GM18508 (cell line): ENCODE results near the gene PUDP.
"Not testable (repeated sequence)": the region's sequence is repeated elsewhere in the genome, so short reads cannot be mapped to it uniquely, and the experiment has no call there.

Experiments used
- ATAC-seq: cut with Tn5 transposase; IDR thresholded peaks from one replicate; pipeline ENCODE4 v1.9.1; 2021; ENCODE audit warnings: moderate number of reproducible peaks; ENCODE audit not compliant: insufficient read depth, unreplicated experiment

The PUDP gene

DNA sequence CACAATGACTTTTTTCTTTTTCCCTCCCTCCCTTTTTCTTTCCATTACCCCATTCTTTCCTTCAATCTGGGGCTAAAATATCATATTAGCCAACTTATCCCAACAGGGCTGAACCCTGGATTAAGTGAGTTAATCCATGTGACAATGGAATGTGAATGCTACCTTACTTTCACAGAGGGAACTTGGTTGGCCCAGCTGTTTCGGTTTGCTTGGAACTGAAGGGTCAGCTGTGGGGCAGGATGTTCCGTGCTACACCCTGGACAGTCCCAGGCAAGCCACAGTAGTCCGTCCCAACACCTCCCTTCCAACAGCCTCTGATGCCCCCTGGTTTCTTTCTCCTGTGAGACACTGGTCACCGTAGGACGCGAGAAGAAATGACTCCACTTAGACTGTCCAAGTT is 95.4 kb downstream of the PUDP start:
- no peak for ATAC-seq

DNA sequence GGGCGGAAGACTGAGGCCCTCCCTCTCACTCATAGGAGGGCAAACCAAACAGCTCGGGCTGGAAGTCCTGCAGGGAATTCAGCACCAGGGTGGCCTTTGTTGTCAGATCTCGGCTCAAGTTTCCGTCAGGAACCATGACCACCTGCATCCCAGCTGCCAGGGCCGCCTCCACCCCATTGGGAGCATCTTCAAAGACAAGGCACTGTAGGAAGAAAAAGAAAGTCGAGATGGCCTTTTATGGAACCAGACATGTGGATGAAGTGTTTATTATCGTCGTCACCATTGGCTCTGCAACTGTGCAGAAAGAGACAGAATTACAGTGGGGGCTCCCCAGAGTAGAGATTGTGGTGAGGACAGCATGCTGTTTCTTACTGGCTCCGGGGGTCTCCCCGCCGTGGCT is 97.7 kb downstream of the PUDP start:
- ATAC-seq: no peak

DNA sequence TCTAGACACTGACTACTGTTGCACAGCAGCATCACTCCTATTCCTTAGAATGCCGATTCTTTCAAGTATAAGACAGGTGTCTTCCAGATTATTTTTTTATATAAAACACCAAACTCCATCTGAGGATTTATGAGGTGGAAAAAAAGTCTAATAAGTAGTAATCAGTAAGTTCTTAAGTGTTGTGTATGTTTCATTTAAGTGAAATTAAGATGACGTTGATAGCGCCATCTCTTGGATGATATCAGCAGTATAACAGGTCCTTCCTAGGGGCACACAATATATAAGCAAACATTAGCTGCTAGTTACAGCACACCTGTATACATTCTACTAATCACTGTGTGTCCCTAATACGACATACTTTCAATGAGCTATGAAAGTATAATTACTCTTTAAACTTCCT is 100.0 kb downstream of the PUDP start:
- ATAC-seq: no peak

DNA sequence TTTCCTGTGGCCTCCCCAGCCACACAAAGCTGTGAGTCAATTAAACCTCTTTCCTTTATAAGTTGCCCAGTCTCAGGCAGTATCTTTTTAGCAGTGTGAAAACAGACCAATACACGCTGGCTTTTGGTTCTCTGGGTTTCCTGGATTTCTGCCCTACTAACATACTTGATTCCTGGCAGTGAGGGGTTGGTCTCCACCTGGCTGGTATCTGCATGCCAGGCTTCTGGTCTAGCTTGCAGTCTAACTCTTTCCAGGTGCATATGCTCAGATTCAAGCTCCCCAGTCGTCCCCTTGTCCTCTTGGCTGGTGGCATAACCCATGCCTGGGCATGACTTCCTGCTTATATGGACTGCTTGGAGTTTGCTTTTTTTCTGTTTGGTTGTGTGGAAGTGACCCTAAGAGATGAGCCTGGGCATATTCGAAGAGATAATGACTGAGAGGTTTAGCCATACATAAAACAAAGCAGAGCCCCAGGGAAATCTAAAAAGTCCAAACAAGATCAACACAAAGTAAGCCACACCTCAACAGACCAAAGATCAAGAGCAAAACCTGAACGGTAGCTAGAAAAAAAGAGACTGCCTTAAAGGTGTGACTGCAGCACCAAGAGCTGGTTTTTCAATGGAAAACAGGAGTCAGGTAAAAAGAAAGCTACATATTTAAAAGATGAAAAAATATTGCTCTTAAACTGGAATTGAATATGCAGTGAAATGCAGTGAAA is 102.6 kb downstream of the PUDP start:
- no peak for ATAC-seq

DNA sequence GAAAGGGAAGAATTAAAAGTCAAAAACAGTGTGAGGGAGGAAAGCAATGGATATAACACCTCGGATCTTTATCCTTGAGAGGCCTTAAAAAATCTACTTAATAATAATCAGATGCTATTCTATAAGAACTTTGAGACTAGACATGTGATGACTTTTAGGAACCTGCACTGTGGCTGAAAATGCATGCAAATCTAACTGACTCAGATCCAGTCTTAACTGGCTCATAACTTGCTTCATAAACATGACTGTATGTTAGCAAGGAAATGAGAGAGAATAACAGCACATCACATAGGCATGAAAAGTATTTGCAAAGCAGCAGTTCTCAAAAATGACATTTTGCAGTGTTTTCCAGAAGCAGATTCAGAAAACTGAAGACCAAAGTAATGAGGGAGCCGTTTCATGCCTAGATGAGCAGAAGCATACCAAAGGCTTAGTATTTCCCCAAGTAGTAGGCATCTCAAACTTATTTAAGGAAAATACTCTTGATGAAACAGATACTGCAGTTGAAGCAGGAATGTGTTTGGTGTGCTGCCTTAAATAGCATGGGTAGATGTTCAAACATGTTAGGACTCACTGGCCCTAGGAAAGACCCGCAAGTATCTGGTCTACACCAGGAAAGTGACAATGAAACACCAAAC is 104.0 kb downstream of the PUDP start:
- not testable (repeated sequence) for ATAC-seq

DNA sequence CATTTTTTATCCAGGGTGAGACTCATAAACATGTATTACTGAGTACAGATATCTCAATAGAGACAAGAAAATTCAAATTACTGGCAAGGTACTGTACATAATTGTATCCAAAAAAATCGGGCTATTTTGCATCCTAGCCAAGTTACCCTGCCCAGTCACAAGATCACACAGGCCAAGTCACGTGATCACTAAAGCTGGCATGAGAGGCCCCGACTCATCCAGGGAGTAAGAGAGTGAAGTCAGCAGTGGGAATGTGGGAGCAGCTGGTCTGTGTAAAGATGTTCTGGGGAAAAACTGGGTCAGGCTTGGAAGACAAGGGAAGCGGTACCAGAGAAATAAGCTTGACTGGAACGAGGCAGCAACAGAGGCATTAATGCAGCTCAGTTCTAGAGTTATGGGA is 119.7 kb downstream of the PUDP start:
- ATAC-seq: no peak

DNA sequence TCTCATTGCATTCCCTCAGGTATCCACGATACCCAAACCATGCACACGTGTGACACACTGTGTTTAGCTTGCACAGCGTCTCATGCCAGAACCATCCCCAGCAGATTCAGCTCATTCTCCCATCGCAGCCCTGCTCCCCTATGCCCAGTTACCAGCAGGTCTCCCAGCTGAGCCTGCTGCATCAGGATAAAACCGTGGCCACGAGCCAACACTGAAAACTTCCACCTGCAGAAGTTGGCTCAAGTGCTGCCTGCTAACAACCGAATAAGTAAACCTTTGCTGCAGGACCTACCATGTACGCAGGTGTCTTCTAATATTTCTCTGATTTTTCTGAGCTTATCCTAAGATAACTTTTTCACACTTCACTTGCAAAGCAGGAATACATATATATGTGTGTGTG is 120.9 kb downstream of the PUDP start:
- ATAC-seq: no peak

DNA sequence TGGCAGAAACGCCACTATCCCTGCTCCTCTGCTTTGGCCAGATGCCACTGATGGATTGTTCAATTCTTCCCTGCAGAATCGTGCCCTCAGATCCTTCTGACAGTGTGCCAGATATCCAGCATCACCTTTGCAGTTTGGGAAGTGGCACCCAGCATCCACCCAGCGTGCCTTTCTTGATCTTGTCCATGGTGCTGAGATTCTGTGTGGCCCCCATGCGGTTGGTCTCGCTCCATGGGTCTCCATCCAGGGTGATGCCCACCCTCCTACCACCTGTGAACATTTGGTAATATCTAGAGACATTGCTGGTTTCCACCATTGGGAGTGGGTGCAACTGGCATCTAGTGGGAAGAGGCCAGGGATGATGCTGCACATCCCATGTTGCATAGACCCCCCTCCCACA is 121.6 kb downstream of the PUDP start:
- not testable (repeated sequence) for ATAC-seq

DNA sequence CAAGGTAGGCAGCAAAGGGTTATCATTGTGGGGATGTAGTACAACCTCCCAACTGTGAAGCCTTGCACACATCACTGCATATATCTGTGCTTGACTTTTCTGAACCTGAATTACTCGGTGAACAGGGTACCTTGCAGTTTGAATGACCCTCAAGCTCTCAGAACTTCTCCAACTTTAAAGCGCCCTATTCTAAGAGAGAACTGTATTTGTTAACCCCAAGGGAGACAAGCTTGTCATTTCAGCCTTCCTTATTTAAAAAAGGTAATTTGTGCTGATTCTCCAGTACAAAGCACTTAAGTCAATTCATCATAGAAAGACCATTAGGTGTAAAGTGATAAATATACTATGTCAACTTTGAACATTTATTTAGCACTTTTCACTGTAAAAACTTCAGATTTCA is 122.5 kb downstream of the PUDP start:
- no peak for ATAC-seq

DNA sequence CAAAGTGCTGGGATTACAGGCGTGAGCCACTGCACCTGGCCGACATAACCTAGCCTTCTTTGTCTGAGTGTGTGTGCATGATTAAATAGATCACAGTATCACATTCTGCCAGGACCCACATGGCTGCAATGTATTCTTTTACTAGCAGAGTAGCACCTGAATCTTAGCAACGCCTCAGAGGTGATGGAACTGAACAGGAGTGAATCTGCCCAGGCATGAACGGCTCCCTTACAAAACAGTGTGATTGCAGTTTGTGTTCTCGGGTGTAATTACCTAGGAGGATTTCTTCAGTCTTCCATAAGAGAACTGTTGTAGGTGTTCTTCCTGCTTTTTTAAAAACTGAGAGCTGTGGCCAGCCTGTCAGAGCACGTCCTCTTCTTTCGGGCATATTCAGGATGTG is 123.1 kb downstream of the PUDP start:
- ATAC-seq: no peak

DNA sequence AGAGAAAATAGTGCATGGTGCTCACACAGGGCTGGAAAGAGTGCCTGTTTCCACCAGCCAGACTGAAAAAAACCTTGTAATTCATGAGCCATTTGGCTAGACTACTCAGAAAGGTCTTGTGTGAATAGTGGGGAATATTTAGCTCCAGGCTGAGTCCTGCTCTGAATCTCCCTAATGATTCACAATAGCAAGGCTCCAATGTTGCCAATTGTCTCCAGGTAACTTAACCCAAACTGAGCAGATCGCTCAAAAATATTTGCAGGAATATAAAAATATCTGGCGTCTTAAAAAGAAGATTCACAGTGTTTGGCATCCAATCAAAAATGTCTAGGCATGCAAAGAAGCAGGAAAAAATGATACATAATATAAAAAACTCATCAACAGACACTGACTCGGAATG is 125.0 kb downstream of the PUDP start:
- ATAC-seq: not testable (repeated sequence)

DNA sequence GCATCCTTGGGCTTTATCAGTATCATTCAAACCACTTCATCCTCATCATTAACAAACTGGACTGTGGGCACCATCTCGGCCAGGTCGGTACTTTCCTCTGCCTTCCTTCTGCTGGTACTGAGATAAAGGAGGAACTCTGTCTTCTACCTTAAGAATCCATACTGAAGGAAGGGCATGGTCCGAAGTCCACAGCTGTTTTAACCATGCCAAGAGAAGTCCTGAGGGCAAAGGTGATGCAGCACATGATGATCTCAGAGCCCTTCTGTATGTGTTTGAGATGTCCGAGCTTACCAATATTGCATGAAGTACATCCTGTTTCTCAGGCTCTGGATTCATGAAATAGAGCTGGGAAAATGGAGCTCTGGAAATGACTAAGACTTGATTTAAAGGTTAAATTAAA is 126.0 kb downstream of the PUDP start:
- ATAC-seq: no peak

DNA sequence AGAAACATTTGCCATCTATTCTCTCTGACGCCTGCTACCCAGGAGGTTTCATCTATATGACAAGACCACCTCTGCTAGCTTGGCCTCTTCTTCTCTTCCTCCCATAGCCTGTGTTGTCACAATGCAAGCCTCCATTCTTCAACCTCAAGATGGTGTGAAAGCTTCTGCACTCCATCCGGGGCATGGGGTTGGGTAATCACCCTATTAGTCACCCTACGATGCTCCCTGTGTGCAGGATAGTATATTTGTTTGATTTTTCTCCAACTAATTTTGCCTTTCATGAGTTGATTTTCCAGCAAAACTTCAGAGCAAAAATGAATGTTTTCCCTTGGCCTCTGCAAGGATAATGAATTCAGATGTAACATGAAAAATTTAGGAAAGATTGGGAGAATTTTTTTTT is 128.4 kb downstream of the PUDP start:
- no peak for ATAC-seq

DNA sequence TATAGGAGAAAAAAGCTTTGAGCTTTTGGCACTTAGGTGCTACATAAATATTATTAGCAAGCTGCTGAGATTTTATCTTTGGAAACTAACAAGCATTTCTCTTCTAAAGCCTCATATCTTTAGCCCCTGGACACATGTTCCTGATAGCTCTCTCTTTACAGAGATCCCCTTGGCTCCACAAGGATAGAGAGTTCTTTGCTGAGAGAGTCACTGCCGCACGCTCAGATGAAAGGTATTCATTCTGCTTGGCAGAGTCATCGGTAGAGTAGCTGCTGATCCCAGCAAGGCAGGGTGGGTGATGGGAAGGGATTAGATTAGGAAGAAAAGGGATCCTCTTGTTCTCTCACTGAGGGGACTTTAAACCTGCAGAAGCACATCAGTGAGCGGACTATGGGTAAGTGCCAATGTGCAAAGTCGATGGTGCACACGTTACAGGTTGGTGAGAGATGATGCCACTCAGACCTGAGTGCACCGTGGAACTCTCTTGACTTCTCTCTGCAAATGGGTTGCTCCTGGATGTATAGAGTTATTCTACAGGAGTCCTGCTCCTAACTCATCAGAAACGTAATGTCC is 135.6 kb downstream of the PUDP start:
- not testable (repeated sequence) for ATAC-seq

DNA sequence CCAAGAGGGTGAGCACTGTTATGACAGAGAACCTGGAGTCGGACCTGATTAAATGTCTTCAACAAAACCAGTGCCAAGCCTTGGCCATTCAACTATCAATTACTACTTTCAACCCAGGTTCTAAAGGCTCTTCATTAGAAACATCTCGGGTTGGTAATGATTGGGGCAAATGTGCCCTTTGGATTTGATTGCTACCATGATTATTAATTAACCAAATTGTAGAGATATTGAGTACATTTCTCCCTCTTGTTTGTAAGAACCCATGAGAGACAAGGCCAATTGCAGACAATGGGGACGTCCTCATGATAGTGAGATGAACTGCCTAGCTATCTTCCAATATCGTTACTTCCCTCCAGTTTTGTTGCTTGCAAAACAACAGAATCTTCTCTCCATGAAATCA is 137.1 kb downstream of the PUDP start:
- not testable (repeated sequence) for ATAC-seq

DNA sequence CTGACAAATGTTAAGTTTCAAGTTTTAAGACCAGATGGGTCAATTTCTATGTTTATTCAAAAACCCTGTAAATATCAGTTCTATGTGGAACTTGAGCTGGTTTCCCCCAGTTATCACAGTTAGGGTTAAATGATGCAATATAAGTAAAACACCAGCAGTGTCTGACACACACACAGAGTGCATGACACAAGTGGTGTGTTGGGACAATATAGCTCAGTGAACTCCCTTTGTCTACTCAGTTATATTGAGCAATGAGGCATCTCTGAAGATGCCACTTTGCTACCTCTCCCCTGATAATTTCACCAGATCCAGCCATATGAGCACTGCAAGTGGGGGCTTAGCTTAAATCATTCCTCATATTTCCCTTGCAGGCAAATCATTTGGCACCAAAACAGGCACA is 140.6 kb downstream of the PUDP start:
- ATAC-seq: not testable (repeated sequence)
